GM23338 (cell line): ENCODE results near the gene MORC2. TPM values are rescaled to one million over a fixed set of nuclear protein-coding genes. Genes with fewer than 3 reads are reported as not detected.

ENCODE experiments used
- CREB1 ChIP-seq: fragments of 250-450 bp; sonication (Bioruptor Pico); IDR thresholded peaks from 2 replicates; pipeline ENCODE4 v1.5.0; 2020; ENCODE audit warnings: low read depth, mild to moderate bottlenecking, moderate library complexity
- EZH2 ChIP-seq: fragments of 200-600 bp; sonication (generic); IDR thresholded peaks from one replicate; pipeline ENCODE4 v1.8.0; 2017; ENCODE audit warnings: antibody characterized with exemption, mild to moderate bottlenecking, low read depth; ENCODE audit not compliant: unreplicated experiment
- EZH2phosphoT487 ChIP-seq: fragments of 200-600 bp; sonication (generic); IDR thresholded peaks from one replicate; pipeline ENCODE4 v1.8.1; 2018; ENCODE audit warnings: antibody characterized with exemption; ENCODE audit not compliant: unreplicated experiment
- JUNB ChIP-seq: IDR thresholded peaks from one replicate; pipeline ENCODE4 v1.6.1; 2016; ENCODE audit warnings: antibody characterized with exemption; ENCODE audit not compliant: unreplicated experiment
- NANOG ChIP-seq: IDR thresholded peaks from 2 replicates; pipeline ENCODE4 v1.6.1; 2016; ENCODE audit warnings: antibody characterized with exemption, borderline replicate concordance
- POLR2AphosphoS5 ChIP-seq: IDR thresholded peaks from 2 replicates; pipeline ENCODE4 v1.6.1; 2016; ENCODE audit warnings: antibody characterized with exemption, low read depth
- REST ChIP-seq: IDR thresholded peaks from one replicate; pipeline ENCODE4 v1.6.1; 2018; ENCODE audit warnings: antibody characterized with exemption; ENCODE audit not compliant: unreplicated experiment
- STAT1 ChIP-seq: IDR thresholded peaks from one replicate; pipeline ENCODE4 v1.6.1; 2016; ENCODE audit warnings: antibody characterized with exemption; ENCODE audit not compliant: unreplicated experiment
- ZNF462 ChIP-seq: fragments of 250-450 bp; sonication (Bioruptor Pico); IDR thresholded peaks from 2 replicates; pipeline ENCODE4 v1.5.0; 2020; ENCODE audit warnings: mild to moderate bottlenecking, moderate library complexity
- polyA plus RNA-seq: library from polyadenylated mRNA; unstranded; fragments of >200 nt; fragmentation: Nextera tagmentation; extraction: Ambion mirVana; gene quantifications from 2 replicates; pipeline ENCODE4 v1.2.1, GENCODE V29; 2016
- total RNA-seq: library from RNA; depleted of rRNA; stranded (reverse); fragments of >200 nt; shearing (Covaris generic); gene quantifications from 2 replicates; pipeline ENCODE4 v1.2.3, GENCODE V29; 2014

MORC2 gene
- total and polyA plus RNA-seq, 2 experiments from 2014 or later = 33.1 to 63.8 TPM

- TF ChIP-seq ZNF462 (CRISPR knock-in tag) = no peak
- TF ChIP-seq POLR2AphosphoS5 = no peak
- no peak for TF ChIP-seq JUNB
- no peak for TF ChIP-seq REST
- no peak for TF ChIP-seq CREB1 (CRISPR knock-in tag)
- TF ChIP-seq STAT1 = no peak
- TF ChIP-seq EZH2phosphoT487 = no peak
- no peak for TF ChIP-seq EZH2
- TF ChIP-seq NANOG = no peak
Observed at GRCh38 chr22:30894371-30894740, 74.2 kb downstream of the MORC2 start (continued).
